Breast epithelium (tissue), 3 donors: ENCODE data around the gene PLA2G7.

Source experiments
- CTCF ChIP-seq, 3 donors: fragments of 450-650 bp; IDR thresholded peaks; one replicate each; pipeline ENCODE4 v1.5.1; 2016 to 2017; ENCODE audit warnings: antibody characterized with exemption in 3 of 3, mild to moderate bottlenecking in 3 of 3, moderate library complexity in 3 of 3
- POLR2A ChIP-seq: fragments of 450-650 bp; IDR thresholded peaks from one replicate; pipeline ENCODE4 v1.6.1; 2016; ENCODE audit warnings: antibody characterized with exemption, mild to moderate bottlenecking, moderate library complexity

GRCh38 chr6:46690141-46690755 lies 44.9 kb downstream of the PLA2G7 start:
- no peak for TF ChIP-seq CTCF (IDR thresholded peaks at IDR 0.05)
- no peak for TF ChIP-seq POLR2A
